Measurements from ENCODE around the gene ZNF683.
"Not testable (repeated sequence)": the region's sequence is repeated elsewhere in the genome, so short reads cannot be mapped to it uniquely, and the experiment has no call there.

Gene ZNF683

GRCh38 chr1:26335774-26336476 lies 36.6 kb downstream of the ZNF683 start:
- no peak for DNase-seq

- DNase-seq, result not testable (repeated sequence)
Observed at GRCh38 chr1:26333312-26333711, 39.2 kb downstream of the ZNF683 start.

GRCh38 chr1:26330276-26330675 lies 42.3 kb downstream of the ZNF683 start:
- no peak for DNase-seq

GRCh38 chr1:26329380-26329779 lies 43.2 kb downstream of the ZNF683 start:
- DNase-seq, result not testable (repeated sequence)

GRCh38 chr1:26328597-26328996 lies 44.0 kb downstream of the ZNF683 start:
- no peak for DNase-seq

- peak; percentile 42 for DNase-seq
Observed at GRCh38 chr1:26327956-26328362, 44.6 kb downstream of the ZNF683 start.

GRCh38 chr1:26324550-26324949 lies 48.0 kb downstream of the ZNF683 start:
- DNase-seq, result no peak

GRCh38 chr1:26323382-26323781 lies 49.2 kb downstream of the ZNF683 start:
- DNase-seq, result no peak

GRCh38 chr1:26322042-26322331 lies 50.6 kb downstream of the ZNF683 start:
- no peak for DNase-seq

GRCh38 chr1:26321315-26322041 lies 51.1 kb downstream of the ZNF683 start:
- DNase-seq, result peak; percentile 72

- DNase-seq, result no peak
Observed at GRCh38 chr1:26320896-26321295, 51.7 kb downstream of the ZNF683 start.

- DNase-seq, result no peak
Observed at GRCh38 chr1:26318338-26319064, 54.0 kb downstream of the ZNF683 start.

GRCh38 chr1:26317612-26318337 lies 54.8 kb downstream of the ZNF683 start, which contains the start of gene CD52:
CD52 (plus strand) TSS chr1:26317958; CDS start chr1:26318018, 60 bp downstream.
- peak; percentile 27 for DNase-seq

- DNase-seq, result no peak
Observed at GRCh38 chr1:26317146-26317545, 55.4 kb downstream of the ZNF683 start.

- DNase-seq, result no peak
Observed at GRCh38 chr1:26315874-26316850, 56.4 kb downstream of the ZNF683 start.

- DNase-seq, result no peak
Observed at GRCh38 chr1:26314501-26314900, 58.0 kb downstream of the ZNF683 start.
